Trophoblast cell (in vitro differentiated cells and primary cell): ENCODE data around the gene LRRC74A.

Experiments
- DNase-seq, 2 donors: peaks; one replicate each; pipeline ENCODE4 v3.0.0-alpha.2; 2016
- H2AFZ ChIP-seq: 2 replicates; pipeline ENCODE4 v1.6.1; 2013; ENCODE audit warnings: low read length, moderate library complexity, mild to moderate bottlenecking; ENCODE audit not compliant: insufficient read depth, poor library complexity
- H2AK5ac ChIP-seq: 2 replicates; pipeline ENCODE4 v1.6.1; 2013; ENCODE audit warnings: mild to moderate bottlenecking, low read length
- H2BK120ac ChIP-seq: 2 replicates; pipeline ENCODE4 v1.6.1; 2013; ENCODE audit warnings: low read length, mild to moderate bottlenecking, moderate library complexity; ENCODE audit not compliant: insufficient read depth, poor library complexity
- H2BK12ac ChIP-seq: 2 replicates; pipeline ENCODE4 v1.6.1; 2013; ENCODE audit warnings: mild to moderate bottlenecking, low read length, moderate library complexity
- H2BK5ac ChIP-seq: 2 replicates; pipeline ENCODE4 v1.6.1; 2013; ENCODE audit warnings: low read length, low read depth, moderate library complexity, mild to moderate bottlenecking; ENCODE audit not compliant: poor library complexity
- H3K14ac ChIP-seq: 2 replicates; pipeline ENCODE4 v1.6.1; 2013; ENCODE audit warnings: mild to moderate bottlenecking, low read length
- H3K18ac ChIP-seq: 2 replicates; pipeline ENCODE4 v1.6.1; 2013; ENCODE audit warnings: mild to moderate bottlenecking, low read length
- H3K23ac ChIP-seq: 2 replicates; pipeline ENCODE4 v1.6.1; 2013; ENCODE audit warnings: low read length
- H3K27ac ChIP-seq: 2 replicates; pipeline ENCODE4 v1.5.1; 2013; ENCODE audit warnings: low read depth, mild to moderate bottlenecking, inconsistent platforms, low read length, moderate library complexity
- H3K27me3 ChIP-seq: 2 replicates; pipeline ENCODE4 v1.6.1; 2013; ENCODE audit warnings: inconsistent platforms, mild to moderate bottlenecking, low read length, moderate library complexity; ENCODE audit not compliant: insufficient read depth
- H3K36me3 ChIP-seq, 2 experiments: 1 replicate in 1 of 2; 2 replicates in 1 of 2; pipeline ENCODE4 v1.6.1; 2013; ENCODE audit warnings: low read length in 2 of 2, mild to moderate bottlenecking in 2 of 2, moderate library complexity in 1 of 2; ENCODE audit not compliant: insufficient read depth in 2 of 2, control insufficient read depth in 1 of 2
- H3K4ac ChIP-seq: 2 replicates; pipeline ENCODE4 v1.6.1; 2013; ENCODE audit warnings: low read depth, mild to moderate bottlenecking, low read length, moderate library complexity
- H3K4me1 ChIP-seq, 2 experiments: 1 replicate in 1 of 2; 2 replicates in 1 of 2; pipeline ENCODE4 v1.6.1; 2013; ENCODE audit warnings: low read length in 2 of 2, mild to moderate bottlenecking in 2 of 2, moderate library complexity in 1 of 2; ENCODE audit not compliant: insufficient read depth in 2 of 2, control insufficient read depth in 1 of 2
- H3K4me2 ChIP-seq: 2 replicates; pipeline ENCODE4 v1.6.1; 2013; ENCODE audit warnings: inconsistent platforms, mild to moderate bottlenecking, low read length, moderate library complexity
- H3K4me3 ChIP-seq: 2 replicates; pipeline ENCODE4 v1.5.1; 2013; ENCODE audit warnings: mild to moderate bottlenecking, low read depth, low read length, inconsistent platforms
- H3K79me1 ChIP-seq: one replicate; pipeline ENCODE4 v1.6.1; 2013; ENCODE audit warnings: low read length
- H3K79me2 ChIP-seq: 2 replicates; pipeline ENCODE4 v1.6.1; 2013; ENCODE audit warnings: low read length, mild to moderate bottlenecking; ENCODE audit not compliant: control insufficient read depth, insufficient read depth, poor library complexity
- H3K9ac ChIP-seq: 2 replicates; pipeline ENCODE4 v1.6.1; 2013; ENCODE audit warnings: mild to moderate bottlenecking, low read length
- H3K9me3 ChIP-seq: 2 replicates; pipeline ENCODE4 v1.6.1; 2013; ENCODE audit warnings: low read depth, mild to moderate bottlenecking, control low read depth, inconsistent platforms, low read length; ENCODE audit not compliant: insufficient read depth
- H4K12ac ChIP-seq: 2 replicates; pipeline ENCODE4 v1.6.1; 2013; ENCODE audit warnings: low read depth, mild to moderate bottlenecking, low read length, moderate library complexity
- H4K8ac ChIP-seq: 2 replicates; pipeline ENCODE4 v1.6.1; 2013; ENCODE audit warnings: low read depth, mild to moderate bottlenecking, low read length, moderate library complexity
- H4K91ac ChIP-seq: one replicate; pipeline ENCODE4 v1.6.1; 2013; ENCODE audit warnings: low read depth, mild to moderate bottlenecking, low read length, moderate library complexity
- WGBS: extraction: QIAGEN DNeasy Blood & Tissue Kit; methylation state at CpG from one replicate; pipeline ENCODE4 v1.1.7; 2013; ENCODE audit warnings: missing lambda C conversion rate; ENCODE audit not compliant: insufficient read length, insufficient coverage; ENCODE audit errors: extremely low coverage; 5-methylcytosine and 5-hydroxymethylcytosine counted together

LRRC74A gene

DNA sequence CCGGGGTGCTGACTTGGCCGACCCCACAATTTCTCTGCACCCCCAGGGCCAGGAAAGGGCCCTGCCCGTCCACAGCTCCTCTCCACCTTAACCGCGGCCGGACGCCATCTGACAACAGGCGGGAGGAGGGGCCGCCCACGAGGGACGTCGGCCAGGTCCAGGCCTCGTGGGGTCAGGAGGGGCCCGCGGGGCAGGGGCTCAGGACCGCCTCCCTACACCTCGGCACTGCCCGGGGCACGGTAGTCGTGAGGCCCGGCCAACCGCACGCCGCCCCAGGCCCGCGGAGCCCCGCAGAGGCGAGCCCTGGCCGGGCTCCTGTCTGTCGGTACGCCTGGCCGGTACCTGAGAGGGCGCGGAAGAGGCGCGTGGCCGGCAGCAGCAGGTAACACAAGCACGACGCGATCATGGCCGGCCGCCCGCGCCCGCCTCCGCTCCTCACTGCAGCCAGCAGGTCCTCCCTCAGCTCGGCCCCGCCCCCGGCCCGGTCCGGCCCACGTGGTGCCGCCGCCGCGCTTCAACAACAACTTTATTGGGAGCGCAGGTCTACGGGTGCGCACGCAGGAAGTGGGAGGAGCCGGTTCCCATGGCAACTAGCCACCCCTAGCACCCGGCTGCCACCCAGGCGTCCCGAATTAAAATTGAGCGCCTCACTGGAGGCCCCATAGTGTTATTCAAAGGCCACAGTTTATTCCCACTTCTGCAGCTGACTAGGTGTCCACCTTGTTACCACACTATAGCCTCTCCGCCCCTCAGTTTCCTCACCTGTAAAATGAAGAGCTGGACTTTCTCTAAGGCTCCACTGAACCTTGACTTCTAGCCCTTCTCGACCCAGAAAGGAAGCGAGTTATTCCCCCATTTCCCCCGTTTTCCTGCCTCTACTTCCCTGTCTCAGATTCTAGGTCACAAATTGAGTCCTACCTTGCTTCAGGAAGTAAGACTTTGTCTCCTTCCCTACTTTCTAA, 13.5 kb upstream of the LRRC74A start, which contains the start of gene ANGEL1:
TSS of gene ANGEL1 (minus strand) at position 461 of the 962 bp plus-strand sequence. CDS start at position 406, 55 bp downstream.
- Histone ChIP-seq H3K36me3 (peaks cover 3 to 7% of the 10 kb centered on the region in 2 experiments), H3K18ac (peak within 1 kb of the TSS; percentile 50), H3K9ac (peak within 1 kb of the TSS; percentile 77), H3K79me2 (peaks cover 6% of the 10 kb centered on the region), H3K4me2 (peak within 1 kb of the TSS; percentile 97), H2AK5ac (no peak within 1 kb of the TSS), H3K23ac (no peak within 1 kb of the TSS), H3K27ac (peak within 1 kb of the TSS; percentile 79), H3K4ac (peak within 1 kb of the TSS; percentile 65), H4K12ac (peak within 1 kb of the TSS; percentile 82), H3K4me1 (peaks cover 0 to 7% of the 10 kb centered on the region in 2 experiments), H2AFZ (peak within 1 kb of the TSS; percentile 87), H2BK12ac (no peak within 1 kb of the TSS), H3K79me1 (peaks cover 9% of the 10 kb centered on the region), H3K27me3 (no peaks in the 10 kb centered on the region), H4K8ac (peak within 1 kb of the TSS; percentile 92), H2BK5ac (peak within 1 kb of the TSS; percentile 45), H4K91ac (peak within 1 kb of the TSS; percentile 70), H2BK120ac (peak within 1 kb of the TSS; percentile 84), H3K9me3 (no peaks in the 10 kb centered on the region), H3K14ac (peak within 1 kb of the TSS; percentile 87), H3K4me3 (peak within 1 kb of the TSS; percentile 76)
- no CpG with 5 or more reads among the region's 69 CpGs for WGBS
- peak; percentile 92 to 97 for DNase-seq

DNA sequence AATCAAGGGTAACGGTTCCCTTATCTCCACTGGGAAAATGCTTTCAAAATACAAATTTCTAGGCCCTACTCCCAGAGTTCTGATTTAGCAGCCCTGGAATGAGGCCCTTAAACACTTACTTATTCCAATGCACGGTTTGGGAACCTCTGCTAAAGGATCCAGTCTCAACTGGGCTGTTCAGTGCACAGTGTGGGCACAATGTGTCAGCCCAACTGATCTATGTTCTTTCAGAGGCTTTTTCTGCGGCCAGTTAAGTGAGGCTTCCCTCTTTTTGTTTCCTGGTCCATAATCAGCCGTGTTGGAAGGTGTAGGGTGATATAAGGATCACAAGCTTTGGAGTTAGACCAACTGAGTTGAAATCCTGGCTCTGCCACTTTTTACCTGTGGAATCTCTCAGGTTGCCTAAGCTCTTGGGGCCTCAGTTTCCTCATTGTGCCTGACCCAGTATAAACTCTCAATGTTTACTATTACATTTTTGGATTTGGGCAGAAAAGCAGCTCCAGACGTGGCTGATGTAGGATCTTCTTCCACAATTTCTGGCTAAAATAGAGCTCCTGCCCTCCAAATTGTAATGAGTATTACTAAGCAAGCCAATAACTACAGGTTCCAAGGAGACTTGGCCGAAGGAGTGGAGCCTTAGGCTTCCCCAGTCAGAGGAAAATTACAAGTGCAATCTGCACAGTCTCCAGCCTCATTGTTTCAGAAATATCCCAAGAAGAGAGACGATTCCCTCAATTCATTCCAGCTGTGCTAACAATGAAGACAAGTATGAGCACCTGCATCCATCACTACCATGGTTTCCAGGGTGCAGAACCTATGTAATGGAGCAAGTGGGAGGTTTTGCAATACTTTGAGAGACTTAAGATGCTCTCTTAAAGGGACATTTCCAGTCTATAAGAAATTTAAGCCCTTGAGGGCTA, 11.2 kb upstream of the LRRC74A start:
- Histone ChIP-seq H3K18ac (no peak overlapping the region), H4K91ac (no peak overlapping the region), H3K4me1 (peaks cover 0 to 7% of the 10 kb centered on the region in 2 experiments), H3K79me2 (peaks cover 6% of the 10 kb centered on the region), H2AK5ac (no peak overlapping the region), H3K9ac (no peak overlapping the region), H2BK5ac (no peak overlapping the region), H3K14ac (no peak overlapping the region), H3K9me3 (no peaks in the 10 kb centered on the region), H2BK12ac (no peak overlapping the region), H2AFZ (no peak overlapping the region), H3K27ac (no peak overlapping the region), H3K4me3 (no peak overlapping the region), H3K79me1 (peaks cover 9% of the 10 kb centered on the region), H4K12ac (no peak overlapping the region), H2BK120ac (no peak overlapping the region), H3K4ac (no peak overlapping the region), H3K23ac (no peak overlapping the region), H4K8ac (no peak overlapping the region), H3K27me3 (no peaks in the 10 kb centered on the region), H3K4me2 (no peak overlapping the region), H3K36me3 (no peaks in the 10 kb centered on the region)
- WGBS, result no CpG with 5 or more reads among the region's 7 CpGs
- no peak for DNase-seq

- Histone ChIP-seq H4K8ac (no peak overlapping the region), H2BK5ac (no peak overlapping the region), H3K27ac (no peak overlapping the region), H4K91ac (no peak overlapping the region), H4K12ac (no peak overlapping the region), H2AFZ (no peak overlapping the region), H3K18ac (no peak overlapping the region), H2BK120ac (no peak overlapping the region), H2AK5ac (no peak overlapping the region), H3K4me2 (no peak overlapping the region), H3K9me3 (peaks cover 3% of the 10 kb centered on the region), H3K27me3 (no peaks in the 10 kb centered on the region), H3K79me2 (no peaks in the 10 kb centered on the region), H3K79me1 (no peaks in the 10 kb centered on the region), H3K14ac (no peak overlapping the region), H3K4me1 (no peaks in the 10 kb centered on the region), H3K23ac (no peak overlapping the region), H3K4ac (no peak overlapping the region), H3K4me3 (no peak overlapping the region), H3K9ac (no peak overlapping the region), H2BK12ac (no peak overlapping the region), H3K36me3 (no peaks in the 10 kb centered on the region)
- WGBS, result no CpG with 5 or more reads among the region's 2 CpGs
- DNase-seq, result no peak
Observed at GRCh38 chr14:76820700-76821099, 5.5 kb upstream of the LRRC74A start.

DNA sequence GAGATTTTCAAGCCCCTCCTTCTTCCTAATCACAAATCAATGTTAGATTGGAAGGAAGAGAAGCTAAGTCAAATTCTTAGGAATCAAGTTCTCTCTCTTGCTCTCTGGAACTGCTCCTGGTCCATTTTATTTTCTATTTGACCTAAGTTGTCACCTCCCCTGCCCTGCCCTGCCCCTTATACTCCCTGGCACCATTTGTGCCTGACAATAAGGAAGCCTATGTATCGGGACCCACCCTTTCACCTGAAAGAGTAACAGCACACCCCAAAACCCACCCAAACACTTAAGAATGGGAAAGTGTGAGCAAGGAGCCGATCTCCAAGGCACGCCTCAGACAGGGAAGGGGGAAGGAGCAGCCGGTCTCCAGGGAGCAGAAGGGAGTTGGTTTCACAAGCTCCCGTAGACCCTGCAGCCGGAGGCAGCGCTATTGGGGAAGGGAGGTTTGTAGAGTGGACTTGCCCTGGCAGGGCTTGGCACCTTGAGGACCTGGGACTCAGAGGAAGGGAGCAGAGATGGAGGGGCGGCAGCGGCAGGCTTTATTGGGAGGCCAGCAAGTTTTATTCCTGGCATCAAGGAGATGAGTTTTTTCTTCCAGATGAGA, 1.6 kb downstream of the LRRC74A start:
- Histone ChIP-seq H2AFZ (no peak overlapping the region), H3K79me2 (no peaks in the 10 kb centered on the region), H3K79me1 (no peaks in the 10 kb centered on the region), H3K36me3 (no peaks in the 10 kb centered on the region), H4K12ac (no peak overlapping the region), H3K4me1 (no peaks in the 10 kb centered on the region), H3K18ac (no peak overlapping the region), H2BK12ac (no peak overlapping the region), H4K8ac (no peak overlapping the region), H3K9ac (no peak overlapping the region), H3K27ac (no peak overlapping the region), H2BK5ac (no peak overlapping the region), H3K23ac (no peak overlapping the region), H4K91ac (no peak overlapping the region), H3K4me3 (no peak overlapping the region), H3K4me2 (no peak overlapping the region), H3K27me3 (no peaks in the 10 kb centered on the region), H3K14ac (no peak overlapping the region), H2AK5ac (no peak overlapping the region), H3K9me3 (peaks cover 2% of the 10 kb centered on the region), H2BK120ac (no peak overlapping the region), H3K4ac (no peak overlapping the region)
- WGBS, result no CpG with 5 or more reads among the region's 9 CpGs
- no peak for DNase-seq
